Motor neuron (in vitro differentiated cells): ENCODE results near the gene PCMTD2. TPM values are rescaled to one million over a fixed set of nuclear protein-coding genes. Genes with fewer than 3 reads are reported as not detected.
A peak's percentile ranks its signal among the peaks of the same experiment; 100 is the strongest.
"Not testable (repeated sequence)": the region's sequence is repeated elsewhere in the genome, so short reads cannot be mapped to it uniquely, and the experiment has no call there.

Source experiments
- ATAC-seq, 8 experiments: fragments of 200-7000 bp; cut with Tn5 transposase; replicated peaks in 6 of 8; 2 replicates each; pipeline ENCODE4 v1.8.0; 2021; ENCODE audit warnings: mild to moderate bottlenecking in 8 of 8, moderate library complexity in 8 of 8
- H3K27ac ChIP-seq, 2 donors: fragments of 250-450 bp; sonication (Bioruptor Pico); 2 replicates each; pipeline ENCODE4 v1.9.0; 2021; ENCODE audit warnings: antibody characterized with exemption in 2 of 2, mild to moderate bottlenecking in 2 of 2, moderate library complexity in 1 of 2
- H3K4me1 ChIP-seq, 2 donors: fragments of 250-450 bp; sonication (Bioruptor Pico); replicated peaks in 1 of 2; 2 replicates each; pipeline ENCODE4 v1.6.1; 2021; ENCODE audit warnings: antibody characterized with exemption in 2 of 2, mild to moderate bottlenecking in 2 of 2, moderate library complexity in 1 of 2
- H3K4me3 ChIP-seq, 5 donors: fragments of 250-450 bp; sonication (Bioruptor Pico); 2 replicates each; pipeline ENCODE4 v1.9.0; 2021; ENCODE audit warnings: antibody characterized with exemption in 5 of 5, mild to moderate bottlenecking in 5 of 5, moderate library complexity in 4 of 5
- whole genome bisulfite sequencing, 10 experiments: fragments of 450-650 bp; shearing (Covaris generic); methylation state at CpG; one replicate each; pipeline ENCODE4 v1.0.0; 2022; 5-methylcytosine and 5-hydroxymethylcytosine counted together
- in situ Hi-C, 9 experiments: fragments of 400-800 bp; cut with MboI; loops; one replicate each; pipeline ENCODE4 v1.15.0; 2021; ENCODE audit warnings: low sequenced_read_pairs in 9 of 9, low pct_unique_long_range_greater_than_20kb in 2 of 9; ENCODE audit not compliant: unreplicated experiment in 9 of 9
- total RNA-seq, 8 experiments: library from RNA; unstranded; fragments of 300-600 nt; gene quantifications; 2 replicates each; pipeline versions ENCODE4 v1.2.3 to v1.2.4, GENCODE V29; 2022

Gene PCMTD2
- total RNA-seq, 8 experiments from 2014 or later: 24.1 to 68.5 (median 32.7) TPM

DNA sequence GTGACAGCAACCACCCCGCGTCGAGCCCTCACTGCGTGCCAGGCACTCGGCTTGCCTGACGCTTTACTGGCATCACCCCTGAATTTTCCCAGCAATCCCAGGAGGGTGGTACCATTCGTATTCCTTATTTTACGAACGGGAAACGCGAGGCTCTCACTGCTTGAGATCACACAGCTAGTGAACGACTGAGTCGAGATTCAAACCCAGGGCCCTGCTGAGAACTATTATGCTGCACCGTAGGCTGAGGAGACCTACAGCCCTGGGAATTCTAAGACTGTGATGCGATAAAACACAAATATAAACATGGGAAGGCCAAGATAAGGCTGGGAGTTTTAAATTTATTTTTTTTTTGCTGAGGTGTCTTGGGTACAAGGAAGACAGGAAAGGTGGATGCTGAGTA is 60.3 kb downstream of the PCMTD2 start:
- H3K4me1 ChIP-seq, H3K27ac ChIP-seq, in situ Hi-C loops, H3K4me3 ChIP-seq: not testable (repeated sequence)
- peak in 1 of 8 experiments; percentile 5 for ATAC-seq
- 0 to 40% methylated on average over 1 of the region's 15 CpGs; no CpG with 5 or more reads in 8 of the 10 experiments for WGBS, 10 experiments

DNA sequence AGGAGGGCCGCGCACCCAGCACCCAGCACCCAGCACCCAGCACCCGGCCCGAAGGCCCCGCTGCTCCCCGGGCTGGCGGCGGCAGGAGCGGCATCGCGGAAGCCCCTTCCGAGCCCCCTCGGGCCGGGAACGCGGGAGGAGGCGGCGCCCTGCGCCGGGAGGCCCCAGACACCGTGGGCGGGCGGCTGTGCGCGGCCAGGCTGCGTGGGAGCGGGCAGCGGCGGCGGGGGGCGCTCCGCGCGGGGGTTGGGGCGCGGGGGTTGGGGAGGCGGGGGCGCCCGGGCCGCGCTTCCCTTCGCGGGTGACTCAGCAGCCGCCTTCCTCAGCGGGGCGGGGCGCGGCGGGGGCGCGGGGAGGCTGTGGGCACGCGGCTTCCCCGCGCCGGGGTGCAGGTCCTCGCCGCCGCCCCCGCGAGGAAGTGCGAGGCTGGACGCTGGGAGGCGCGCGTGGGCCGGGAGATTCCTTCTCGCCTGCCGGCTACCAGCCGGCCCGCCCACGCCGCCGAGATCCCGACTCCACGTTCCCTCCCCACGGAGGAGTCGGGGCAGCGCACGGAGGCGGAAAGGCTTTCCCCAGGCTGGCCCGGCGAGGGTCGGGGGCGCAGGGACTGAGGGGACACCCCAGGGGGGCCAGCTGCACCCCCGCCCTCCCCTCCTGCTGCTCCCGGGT is 61.0 kb downstream of the PCMTD2 start:
- in situ Hi-C loops, H3K27ac ChIP-seq, H3K4me1 ChIP-seq: not testable (repeated sequence)
- H3K4me3 ChIP-seq: peak overlapping the region; percentile 11 to 33 (median 25)
- WGBS, 10 experiments: no CpG with 5 or more reads among the region's 87 CpGs
- peak; percentile 77 to 99 (median 92) for ATAC-seq

DNA sequence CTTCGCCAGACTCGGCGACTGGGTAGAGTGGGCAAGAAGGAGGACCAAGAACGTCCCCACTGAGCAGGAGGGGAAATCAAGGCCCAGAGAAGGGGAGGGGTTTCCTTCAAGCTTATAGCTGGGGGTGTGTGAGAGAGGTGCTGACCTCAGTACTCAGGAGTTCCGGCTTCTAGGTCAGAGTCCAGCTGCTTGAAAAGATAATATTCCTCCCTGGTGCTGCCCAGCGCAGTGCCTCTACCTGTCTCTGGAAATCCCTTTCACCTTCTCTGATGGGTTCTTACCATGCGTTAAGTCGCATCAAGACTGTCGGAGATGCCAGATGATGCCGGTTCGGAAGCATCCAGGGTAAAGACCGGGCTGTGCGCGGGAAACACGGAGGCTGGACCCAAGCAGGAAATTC is 61.8 kb downstream of the PCMTD2 start:
- in situ Hi-C loops, H3K27ac ChIP-seq, H3K4me1 ChIP-seq, H3K4me3 ChIP-seq, ATAC-seq: not testable (repeated sequence)
- no CpG with 5 or more reads among the region's 15 CpGs for whole genome bisulfite sequencing, 10 experiments

DNA sequence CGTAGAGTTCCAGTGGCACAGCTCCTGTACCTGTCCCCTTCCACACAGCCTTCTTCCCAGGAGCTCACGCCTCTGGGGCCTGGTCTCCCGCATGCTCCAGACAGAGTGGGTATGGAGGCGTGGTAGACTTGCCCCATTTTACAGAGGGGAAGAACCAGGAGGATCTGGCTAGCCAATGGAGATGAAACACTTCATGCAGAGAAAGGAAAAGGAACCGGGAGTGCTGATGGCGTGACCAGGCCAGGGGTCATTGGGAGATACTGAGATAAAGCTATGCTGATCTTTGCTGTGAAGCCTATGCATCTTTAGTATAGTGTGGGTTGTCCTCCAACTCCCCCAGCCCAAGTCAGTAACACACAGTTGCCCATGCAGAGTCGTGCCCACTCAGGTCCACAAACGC is 62.5 kb downstream of the PCMTD2 start:
- in situ Hi-C loops, H3K27ac ChIP-seq, H3K4me3 ChIP-seq, ATAC-seq, H3K4me1 ChIP-seq: not testable (repeated sequence)
- no CpG with 5 or more reads among the region's 8 CpGs for WGBS, 10 experiments

DNA sequence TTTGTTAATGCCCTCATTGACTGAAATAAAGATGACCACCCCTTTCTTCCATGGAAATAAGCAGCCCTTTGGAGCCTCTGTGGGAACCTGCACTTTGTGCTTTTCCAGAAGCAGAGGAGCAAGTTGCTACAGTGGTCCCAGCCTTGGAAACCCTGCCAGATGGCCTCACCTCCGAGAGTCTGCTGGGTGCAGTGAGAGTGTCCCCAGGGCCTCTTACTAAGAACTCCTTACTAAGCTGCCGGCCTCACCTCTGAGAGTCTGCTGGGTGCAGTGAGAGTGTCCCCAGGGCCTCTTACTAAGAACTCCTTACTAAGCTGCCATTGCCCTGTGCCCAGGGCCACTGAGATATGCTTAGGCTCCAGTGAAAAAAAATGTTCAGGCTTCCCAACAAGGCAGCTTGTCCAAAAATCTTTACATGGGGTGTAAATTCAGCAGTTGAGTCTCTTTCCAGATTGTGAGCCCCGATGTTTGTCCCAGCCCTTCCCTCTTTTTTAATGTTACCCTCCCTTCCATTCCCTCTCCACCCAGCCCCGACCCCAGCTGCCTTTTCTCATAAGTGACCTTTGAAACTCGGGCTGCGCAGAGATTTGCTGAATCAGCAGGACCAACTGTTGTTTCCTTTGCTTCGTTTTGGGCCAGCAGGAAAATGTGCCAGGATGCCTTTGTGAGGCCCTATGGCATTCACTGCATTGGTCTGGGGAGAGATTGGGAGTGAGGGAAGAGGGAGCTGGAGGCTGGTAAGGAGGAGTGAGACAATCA is 66.7 kb downstream of the PCMTD2 start:
- ATAC-seq, H3K4me1 ChIP-seq, H3K27ac ChIP-seq, H3K4me3 ChIP-seq, in situ Hi-C loops: not testable (repeated sequence)
- 0 to 51% (median 7%) methylated on average over 1 to 3 of the region's 7 CpGs; no CpG with 5 or more reads in 5 of the 10 experiments for WGBS, 10 experiments

Other genes with a start within 250 kb of the PCMTD2 start
- gene C20orf204, start 219.6 kb upstream of the PCMTD2 start, total RNA-seq: 1 to 10 TPM in 4 of 8 experiments, under 1 TPM in 4; 0.61 to 2.5 (median 1.0) TPM
- under 1 TPM in 6 of 8 experiments, not detected in 2; 0.05 to 0.54 (median 0.21) TPM for gene SOX18, start 206.1 kb upstream of the PCMTD2 start, total RNA-seq
- gene TCEA2, start 192.6 kb upstream of the PCMTD2 start, total RNA-seq: 10 to 100 TPM; 22.4 to 70.3 (median 37.1) TPM
- 1 to 10 TPM in 7 of 8 experiments, under 1 TPM in 1; 0.92 to 8.8 (median 3.3) TPM for gene RGS19, start 176.2 kb upstream of the PCMTD2 start, total RNA-seq
- 1 to 10 TPM in 4 of 8 experiments, under 1 TPM in 4; 0.15 to 3.1 (median 1.5) TPM for gene OPRL1, start 175.7 kb upstream of the PCMTD2 start, total RNA-seq
- gene LKAAEAR1, start 171.3 kb upstream of the PCMTD2 start, total RNA-seq: under 1 TPM in 2 of 8 experiments, not detected in 6; 0.52 to 0.76 TPM
- gene NPBWR2, start 148.2 kb upstream of the PCMTD2 start, total RNA-seq: 1 to 10 TPM in 1 of 8 experiments, under 1 TPM in 3, not detected in 4; 0.11 to 1.3 (median 0.48) TPM
- gene MYT1, start 91.3 kb upstream of the PCMTD2 start, total RNA-seq: 10 to 100 TPM in 4 of 8 experiments, 1 to 10 TPM in 1, under 1 TPM in 3; 0.10 to 42.7 (median 14.0) TPM